CD4-positive, alpha-beta T cell treated with Interferon alpha-2 for 1 hour (primary cell): ENCODE data around the gene PCDH9.

ENCODE experiments used
- DNase-seq, 2 donors: peaks; one replicate each; pipeline ENCODE4 v3.0.0-alpha.2; 2020 to 2022

The PCDH9 gene

DNA sequence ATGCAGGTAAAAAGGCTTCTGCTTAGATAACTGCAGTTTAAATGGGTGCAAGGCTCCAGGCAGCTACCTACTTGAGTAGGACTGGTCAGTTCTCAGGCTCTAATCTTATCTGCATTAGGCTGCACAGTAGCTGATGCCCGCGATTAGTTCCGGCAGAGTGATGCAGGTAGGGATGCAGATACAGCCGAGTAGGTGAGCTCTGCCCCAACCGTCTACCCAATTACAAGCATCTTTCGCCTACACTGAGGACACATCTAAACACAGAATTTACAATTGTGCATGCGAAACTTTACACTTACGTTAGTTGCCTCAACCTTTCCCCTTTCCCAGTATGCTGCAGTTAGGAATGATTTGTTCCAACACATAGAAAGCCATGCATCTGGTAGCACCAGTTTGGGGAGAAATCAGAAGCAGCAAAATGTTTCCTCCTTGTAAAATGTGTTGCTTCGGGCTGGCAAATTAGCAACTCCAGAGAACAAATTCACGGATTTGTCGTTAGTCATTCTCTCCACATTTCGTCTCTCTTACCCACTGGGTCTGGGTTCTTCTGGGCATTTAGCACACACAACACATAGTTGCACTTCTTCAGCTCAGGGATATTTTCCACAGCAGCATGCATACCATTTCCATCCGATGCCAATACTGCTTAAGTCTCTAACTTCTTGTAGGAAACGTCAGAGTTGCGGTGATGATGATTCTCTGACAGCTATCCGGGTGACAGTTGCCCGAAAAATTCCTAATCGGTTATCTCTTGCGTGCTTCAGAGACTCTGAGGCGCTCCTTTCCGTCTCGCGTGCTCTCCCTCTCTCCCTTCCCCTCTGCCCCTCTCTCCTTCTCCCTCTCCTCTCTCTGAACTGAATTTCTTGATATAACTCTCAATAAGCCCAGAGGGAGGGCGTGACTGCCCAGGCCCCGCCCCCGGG is at the start of gene PCDH9:
Gene PCDH9 (minus strand): TSS at position 856 of the 923 bp plus-strand sequence. CDS start 1,896 bp downstream, outside the sequence.
- peak in 1 of 2 donors; percentile 6 for DNase-seq

- DNase-seq: no peak
Observed at GRCh38 chr13:67278235-67278634, 48.1 kb upstream of the PCDH9 start.

GRCh38 chr13:67277581-67277980 is 47.4 kb upstream of the PCDH9 start:
- DNase-seq: no peak

GRCh38 chr13:67275351-67275960 is 45.3 kb upstream of the PCDH9 start:
- DNase-seq: no peak

DNA sequence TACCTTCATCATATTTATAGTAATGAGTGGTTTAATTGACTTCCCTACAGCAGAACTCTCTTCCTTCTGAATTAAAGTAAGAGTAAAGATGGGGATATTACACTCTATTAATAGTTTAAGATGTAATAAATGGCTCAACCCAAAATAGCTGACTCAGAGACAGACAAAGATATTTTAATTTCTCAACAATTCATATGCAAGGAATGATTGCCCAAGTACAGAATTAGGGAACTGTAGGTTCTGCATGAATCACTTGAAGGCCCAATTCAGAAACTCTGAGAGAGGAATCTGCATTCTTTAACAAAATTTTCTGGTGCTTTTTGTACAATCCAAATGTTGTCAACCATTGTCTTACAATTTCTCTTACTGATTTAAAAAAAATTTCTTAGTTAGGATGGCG is 42.9 kb upstream of the PCDH9 start:
- DNase-seq: no peak

GRCh38 chr13:67267136-67267535 is 37.0 kb upstream of the PCDH9 start:
- DNase-seq: no peak

DNA sequence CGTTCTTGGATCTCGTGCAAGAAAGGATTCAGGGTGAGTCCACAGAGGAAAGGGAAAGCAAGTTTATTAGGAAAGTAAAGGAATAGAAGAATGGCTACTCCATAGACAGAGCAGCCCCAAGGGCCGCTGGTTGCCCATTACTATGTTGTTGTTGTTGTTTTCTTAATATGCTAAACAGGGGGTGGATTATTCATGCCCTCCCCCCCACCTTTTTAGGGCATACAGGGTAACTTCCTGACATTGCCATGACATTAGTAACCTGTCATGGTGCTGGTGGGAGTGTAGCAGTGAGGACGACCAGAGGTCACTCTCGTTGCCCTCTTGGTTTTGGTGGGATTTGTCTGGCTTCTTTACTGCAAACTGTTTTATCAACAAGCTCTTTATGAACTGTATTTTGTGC is 29.1 kb upstream of the PCDH9 start:
- DNase-seq: no peak

DNA sequence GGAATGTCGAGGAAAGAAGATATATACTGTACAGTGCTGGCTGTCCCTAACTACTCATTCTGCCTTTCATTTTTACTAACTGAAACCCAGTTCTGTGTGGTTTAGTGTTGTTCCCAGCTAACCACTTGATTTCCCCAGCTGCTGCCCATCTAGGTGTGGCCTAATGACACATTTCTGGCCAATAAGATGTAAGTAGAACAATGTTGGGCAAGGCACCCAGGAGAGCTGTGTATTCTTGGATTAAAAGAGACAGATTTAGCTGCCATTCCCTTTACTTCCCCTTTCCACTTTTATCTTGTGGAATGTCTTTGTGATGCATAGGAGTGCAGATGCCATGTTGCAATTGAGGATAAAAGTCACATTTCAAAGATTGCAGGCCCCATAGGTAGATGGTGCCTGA is 28.3 kb upstream of the PCDH9 start:
- no peak for DNase-seq

GRCh38 chr13:67238861-67239260 is 8.7 kb upstream of the PCDH9 start:
- DNase-seq: no peak

DNA sequence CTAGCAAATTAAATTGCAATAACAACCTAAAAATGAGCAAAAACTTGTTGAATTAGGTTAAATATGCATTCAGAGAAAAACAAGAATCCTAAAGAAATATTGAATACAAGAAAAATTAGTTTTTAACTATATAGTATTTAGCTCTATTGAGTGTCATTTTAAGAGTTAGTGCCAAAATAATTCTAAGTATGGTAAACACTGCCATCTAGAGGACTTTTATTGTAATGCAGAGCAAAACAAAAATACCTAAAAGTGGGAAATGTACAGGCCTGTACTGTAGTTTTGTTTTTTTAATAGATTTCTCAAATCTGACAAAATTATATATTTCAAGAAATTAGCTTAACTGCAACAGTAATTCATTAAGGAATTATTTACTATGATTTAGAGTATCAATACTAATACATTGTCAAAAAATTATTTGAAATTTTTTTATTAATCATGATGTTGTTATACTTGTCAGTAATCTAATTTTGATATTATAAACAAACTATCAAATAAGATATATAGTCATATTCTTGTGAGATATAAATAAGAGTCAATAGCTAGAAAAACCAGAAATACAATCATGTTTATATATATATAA is 8.2 kb upstream of the PCDH9 start:
- DNase-seq: peak in 1 of 2 donors; percentile 56

DNA sequence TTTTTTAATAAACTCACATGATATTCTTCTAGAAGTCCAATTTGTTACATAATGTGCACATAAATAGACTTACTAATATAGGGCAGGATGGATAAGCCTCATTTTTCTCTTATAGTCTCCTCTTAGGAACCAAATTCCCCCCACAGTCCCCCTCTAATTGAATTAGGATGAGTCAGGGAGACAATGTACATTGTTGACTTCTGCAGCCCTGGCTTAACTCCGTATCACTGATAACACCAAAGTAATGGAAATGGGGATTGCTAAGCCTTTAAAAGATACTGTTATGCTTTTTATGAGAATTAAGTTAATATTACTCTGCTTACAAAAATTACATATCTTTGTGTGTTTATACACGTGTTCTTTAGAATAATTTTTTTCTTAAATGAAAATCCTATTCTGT is 5.1 kb upstream of the PCDH9 start:
- no peak for DNase-seq

- no peak for DNase-seq
Observed at GRCh38 chr13:67232384-67232783, 2.2 kb upstream of the PCDH9 start.

DNA sequence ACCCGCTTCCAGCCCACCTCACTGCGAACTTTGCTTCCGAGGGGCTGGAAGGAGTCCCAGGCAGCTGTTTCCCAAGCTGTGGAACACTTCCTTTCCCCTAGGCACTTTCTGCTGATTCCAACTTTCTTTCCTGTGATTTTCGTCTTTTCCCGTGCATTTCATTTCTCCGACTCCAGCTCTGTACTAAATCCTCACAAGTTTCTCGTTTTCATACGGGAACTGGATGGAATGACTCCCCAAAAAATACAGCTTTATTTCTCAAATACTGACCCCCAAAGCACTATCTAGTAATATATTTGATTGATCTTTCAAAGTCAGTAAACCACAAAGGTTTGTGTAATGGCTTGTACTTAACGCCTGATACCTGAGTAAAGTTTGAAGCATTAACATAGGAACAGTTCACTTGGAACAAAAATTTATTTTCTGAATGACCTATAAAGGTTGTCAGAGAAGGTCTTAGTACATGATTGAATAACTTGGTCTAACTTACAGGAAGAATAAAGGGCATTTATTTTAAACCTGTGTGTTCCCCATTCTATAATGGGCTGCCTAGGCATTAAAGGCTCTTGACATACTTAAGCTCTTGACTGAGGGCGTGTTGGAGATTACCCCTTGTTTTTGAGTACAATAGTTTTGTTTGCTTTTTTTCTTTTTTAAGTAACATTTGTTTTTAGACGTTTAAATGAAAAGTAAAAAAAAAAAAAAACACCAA is 1.3 kb upstream of the PCDH9 start:
- DNase-seq: no peak

DNA sequence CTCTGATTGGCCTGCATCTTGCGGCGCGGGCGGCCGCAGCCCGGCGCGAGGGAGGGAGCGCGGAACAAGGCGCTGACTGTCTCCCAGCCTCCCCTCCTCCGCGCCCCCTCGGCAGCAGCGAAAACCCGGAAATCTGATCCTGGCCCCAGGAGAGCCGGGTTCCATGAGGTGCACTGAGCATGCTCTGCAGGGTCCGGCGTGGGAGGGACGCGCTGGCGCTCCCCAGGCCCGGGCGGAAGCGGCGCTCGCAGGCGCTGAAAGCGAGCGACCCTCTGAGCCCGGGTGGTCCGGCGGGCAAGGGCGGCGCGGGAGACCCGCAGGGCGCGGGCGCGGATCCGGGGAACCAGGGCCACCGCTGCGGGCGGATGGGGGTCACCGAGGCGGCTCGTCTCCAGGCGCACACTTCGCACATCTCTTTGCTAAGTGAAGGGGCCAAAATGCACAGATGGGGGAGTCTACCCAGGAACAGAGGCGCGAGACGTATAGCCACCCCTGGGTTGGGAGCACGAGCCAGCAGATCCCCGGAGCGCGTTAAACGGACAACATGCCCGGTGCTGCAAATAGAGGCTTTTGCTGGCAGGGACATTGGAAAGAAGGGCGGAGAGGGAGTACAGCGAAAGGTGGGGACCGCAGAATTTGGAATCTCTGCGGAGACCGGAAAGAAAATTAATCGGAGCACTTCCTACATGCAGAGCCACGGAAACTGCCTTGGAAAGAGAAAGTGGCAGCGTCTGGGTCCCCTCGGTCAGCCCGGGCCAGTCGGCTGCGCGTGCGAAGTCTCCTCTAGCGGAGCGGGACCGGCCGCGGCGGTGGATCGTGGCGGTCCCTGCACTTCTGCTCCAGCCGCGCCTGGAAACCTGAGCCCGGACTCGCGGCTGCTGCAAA is 510 bp upstream of the PCDH9 start:
- peak; percentile 83 to 84 for DNase-seq

DNA sequence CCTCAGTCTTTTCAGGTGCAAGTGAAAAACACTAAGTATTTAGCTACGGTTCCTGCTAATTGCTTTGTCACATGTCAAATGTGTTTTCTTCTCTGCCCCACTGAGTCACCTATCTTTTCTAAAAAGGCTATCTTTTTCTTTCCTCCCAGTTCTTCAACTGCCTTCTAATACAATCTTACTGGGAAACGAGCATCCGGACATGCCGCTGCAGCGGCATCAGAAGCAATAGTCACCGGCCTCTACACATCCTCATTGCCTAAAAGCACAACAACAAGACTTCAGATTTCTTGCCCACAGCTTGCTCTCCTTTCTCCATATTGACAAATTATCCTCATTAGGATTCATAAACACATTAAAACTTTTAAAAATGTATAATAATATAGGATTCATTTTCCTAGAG is 1.2 kb downstream of the PCDH9 start:
- DNase-seq: no peak

DNA sequence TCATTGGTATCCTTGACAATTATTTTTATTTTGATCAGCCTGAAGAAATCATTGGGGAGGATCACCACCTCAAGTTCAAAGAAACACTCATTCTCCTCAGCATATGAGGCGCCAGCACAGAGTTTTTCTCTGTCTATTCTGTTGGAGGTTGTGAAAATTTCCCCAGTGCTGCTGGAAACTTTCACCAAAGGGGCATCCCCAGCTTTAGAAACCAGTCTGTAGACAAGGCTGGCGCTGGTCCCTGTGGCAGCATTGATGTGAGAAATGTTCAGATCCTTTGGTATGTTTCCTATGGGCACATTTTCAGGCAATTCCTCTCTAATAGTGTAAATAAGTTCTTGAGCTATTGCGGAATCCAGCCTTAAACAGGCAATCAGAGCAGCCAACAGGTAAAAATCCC is 2.1 kb downstream of the PCDH9 start:
- DNase-seq: no peak

- DNase-seq: no peak
Observed at GRCh38 chr13:67227131-67227983, 2.8 kb downstream of the PCDH9 start.

- no peak for DNase-seq
Observed at GRCh38 chr13:67226696-67227095, 3.4 kb downstream of the PCDH9 start.

DNA sequence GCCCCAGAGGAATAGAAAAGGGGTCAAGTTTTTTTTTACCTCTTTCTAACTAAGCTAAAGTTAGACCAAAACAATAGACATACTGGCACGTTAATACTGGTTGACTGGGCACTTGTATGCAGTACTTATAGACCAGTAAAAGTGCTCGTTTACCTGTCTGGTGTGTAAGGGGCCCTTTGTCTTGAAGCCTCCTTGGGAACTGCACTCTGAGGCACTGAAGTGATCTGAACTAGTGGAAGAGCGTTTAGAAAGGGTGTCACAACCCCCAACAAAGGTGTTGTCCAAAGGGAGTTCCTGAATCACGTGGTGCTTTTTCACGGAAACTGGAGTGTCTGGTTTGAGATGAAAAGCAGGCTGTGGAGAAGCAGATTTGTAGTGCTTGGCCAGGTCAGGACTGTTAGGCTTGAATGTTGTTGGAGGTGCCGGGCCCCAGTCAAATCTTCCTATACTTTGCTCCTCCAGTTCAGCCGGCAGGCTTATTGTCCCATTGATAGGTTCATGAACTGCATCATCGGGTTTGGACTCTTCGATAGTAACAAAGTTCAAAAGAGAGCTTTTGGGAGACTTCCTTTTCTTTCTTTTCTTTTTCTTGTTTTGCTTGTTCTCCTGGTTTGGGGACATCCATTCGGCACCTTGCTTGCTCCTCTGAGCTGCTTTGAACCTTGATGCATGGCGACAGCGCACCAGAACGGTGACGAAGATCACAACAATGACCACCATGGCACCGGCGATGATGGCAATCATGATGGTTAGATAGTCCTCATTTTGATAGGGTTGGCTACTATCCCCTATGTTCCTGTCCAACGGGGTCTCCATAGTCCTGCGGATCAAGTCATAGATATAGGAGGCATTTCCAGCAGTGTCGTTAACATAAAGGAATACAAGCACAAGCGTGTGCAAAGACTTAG is 4.6 kb downstream of the PCDH9 start:
- no peak for DNase-seq
